Measurements from ENCODE around the gene RPL11. TPM values are rescaled to one million over a fixed set of nuclear protein-coding genes. Genes with fewer than 3 reads are reported as not detected.
"Not testable (repeated sequence)": the region's sequence is repeated elsewhere in the genome, so short reads cannot be mapped to it uniquely, and the experiment has no call there.

Gene RPL11
- total and polyA plus RNA-seq, 10 donors: 864 to 6,089 (median 1,132) TPM

DNA sequence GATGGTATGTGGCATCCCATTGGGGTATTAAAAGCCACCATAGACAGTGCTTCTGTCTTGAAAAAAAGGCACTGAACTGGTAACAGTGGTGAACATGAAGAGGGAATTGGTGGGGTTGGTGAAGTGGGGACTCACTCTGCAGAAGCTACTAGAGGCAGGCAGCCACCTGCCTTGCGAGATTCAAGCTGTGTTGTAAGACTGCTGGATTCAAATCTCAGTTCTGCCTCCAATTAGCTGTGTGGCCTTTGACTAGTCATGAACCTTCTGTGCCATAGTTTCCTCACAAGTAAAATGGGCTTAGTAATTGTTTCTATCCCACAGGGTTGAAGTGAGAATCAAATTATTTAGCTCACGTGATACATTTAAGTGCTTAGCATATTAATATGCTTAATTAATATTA lies 35.1 kb downstream of the RPL11 start:
- TF ChIP-seq, protein P1, sequence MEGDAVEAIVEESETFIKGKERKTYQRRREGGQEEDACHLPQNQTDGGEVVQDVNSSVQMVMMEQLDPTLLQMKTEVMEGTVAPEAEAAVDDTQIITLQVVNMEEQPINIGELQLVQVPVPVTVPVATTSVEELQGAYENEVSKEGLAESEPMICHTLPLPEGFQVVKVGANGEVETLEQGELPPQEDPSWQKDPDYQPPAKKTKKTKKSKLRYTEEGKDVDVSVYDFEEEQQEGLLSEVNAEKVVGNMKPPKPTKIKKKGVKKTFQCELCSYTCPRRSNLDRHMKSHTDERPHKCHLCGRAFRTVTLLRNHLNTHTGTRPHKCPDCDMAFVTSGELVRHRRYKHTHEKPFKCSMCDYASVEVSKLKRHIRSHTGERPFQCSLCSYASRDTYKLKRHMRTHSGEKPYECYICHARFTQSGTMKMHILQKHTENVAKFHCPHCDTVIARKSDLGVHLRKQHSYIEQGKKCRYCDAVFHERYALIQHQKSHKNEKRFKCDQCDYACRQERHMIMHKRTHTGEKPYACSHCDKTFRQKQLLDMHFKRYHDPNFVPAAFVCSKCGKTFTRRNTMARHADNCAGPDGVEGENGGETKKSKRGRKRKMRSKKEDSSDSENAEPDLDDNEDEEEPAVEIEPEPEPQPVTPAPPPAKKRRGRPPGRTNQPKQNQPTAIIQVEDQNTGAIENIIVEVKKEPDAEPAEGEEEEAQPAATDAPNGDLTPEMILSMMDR (IDR thresholded peaks at IDR 0.05 in 8 of 11, conservative IDR thresholded peaks at IDR 0.05 in 3 of 11): no peak
- TF ChIP-seq POLR2AphosphoS5 (IDR thresholded peaks at IDR 0.05): no peak
- TF ChIP-seq POLR2A (IDR thresholded peaks at IDR 0.05): no peak
- intact Hi-C loops (cut with DNase I; ENCODE audit: low total_unique reads): no loop called here
- Histone ChIP-seq H3K4me1 (peaks cover 0 to 82% (median 42%) of the 10 kb centered on the region in 6 donors), H3K4me3 (no peak overlapping the region), H3K9me3 (no peaks in the 10 kb centered on the region), H3K27ac (peak overlapping the region in 5 of 8 donors; percentile 37 to 87 (median 81)), H3K27me3 (replicated peaks in 1 of 7) (no peaks in the 10 kb centered on the region), H3K36me3 (no peaks in the 10 kb centered on the region)
- WGBS, 5 donors: 66 to 83% (median 73%) methylated on average over 2 of the region's 2 CpGs
- DNase-seq: peak; percentile 10

DNA sequence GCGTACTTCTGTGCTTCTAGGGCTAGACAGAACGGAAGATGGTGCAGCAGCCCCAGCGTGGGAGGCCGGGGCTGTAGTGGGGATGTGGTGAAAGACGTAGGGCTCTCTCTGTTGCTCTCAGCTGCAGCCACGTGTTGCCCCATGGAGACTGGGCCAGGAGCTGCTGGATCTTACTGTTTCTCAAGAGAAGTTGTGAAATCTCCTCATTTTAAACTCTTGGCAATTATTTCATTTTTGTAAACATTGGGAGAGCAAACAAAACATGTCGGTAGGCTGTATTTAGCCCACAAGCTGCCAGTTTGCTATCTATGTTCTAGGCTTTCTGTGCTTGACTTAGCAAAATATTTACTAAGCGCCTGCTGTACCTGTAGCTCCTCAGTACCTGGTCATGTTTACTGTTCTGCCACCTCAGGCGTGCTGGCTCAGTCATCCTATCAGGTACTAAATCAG lies 35.8 kb downstream of the RPL11 start:
- 51 to 69% (median 58%) methylated on average over 9 of the region's 9 CpGs for WGBS, 5 donors
- peak; percentile 80 for DNase-seq

DNA sequence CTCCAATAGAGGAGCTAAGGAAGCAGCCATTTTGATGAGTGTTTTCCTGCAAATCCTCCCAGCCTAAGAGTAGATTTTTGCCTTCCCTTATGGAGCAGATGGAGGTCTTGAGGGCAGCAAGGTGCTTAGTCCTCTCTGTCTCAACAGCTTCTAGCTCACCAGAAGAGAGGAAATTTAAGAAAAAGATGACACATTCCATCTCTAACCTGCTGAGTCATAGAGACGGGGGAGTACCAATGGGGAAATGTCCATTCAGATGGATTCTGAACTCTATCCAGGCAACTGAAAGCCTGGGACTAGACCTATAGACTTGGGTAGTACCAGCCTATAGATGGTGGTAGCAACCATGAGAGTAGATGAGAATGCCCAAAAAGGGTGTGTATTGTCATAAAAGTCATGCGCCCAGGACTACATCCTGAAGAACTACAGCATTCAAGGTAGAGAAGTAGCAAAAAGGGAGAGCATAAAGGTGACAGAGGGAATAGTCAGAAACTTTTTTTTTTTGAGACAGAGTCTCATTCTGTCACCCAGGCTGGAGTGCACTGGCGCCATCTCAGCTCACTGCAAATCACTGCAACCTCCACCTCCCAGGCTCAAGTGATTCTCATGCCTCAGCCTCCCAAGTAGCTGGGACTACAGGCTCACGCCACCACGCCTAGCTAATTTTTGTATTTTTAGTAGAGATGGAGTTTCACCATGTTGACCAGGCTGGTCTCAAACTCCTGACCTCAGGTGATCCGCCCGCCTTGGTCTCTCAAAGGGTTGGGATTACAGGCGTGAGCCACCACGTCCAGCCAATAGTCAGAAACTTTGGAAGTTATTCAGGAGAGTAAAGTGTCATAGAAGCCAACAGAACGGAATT lies 41.0 kb downstream of the RPL11 start:
- DNase-seq: peak; percentile 27
- no peak overlapping the region for H3K4me3 ChIP-seq
- H3K4me1 ChIP-seq: peaks cover 0 to 32% (median 17%) of the 10 kb centered on the region in 6 donors
- no peak overlapping the region for H3K27ac ChIP-seq
- TF ChIP-seq POLR2A (IDR thresholded peaks at IDR 0.05) (no peak), POLR2AphosphoS5 (IDR thresholded peaks at IDR 0.05) (no peak)
- TF ChIP-seq, protein P1 (IDR thresholded peaks at IDR 0.05 in 8 of 11, conservative IDR thresholded peaks at IDR 0.05 in 3 of 11): no peak
- no peaks in the 10 kb centered on the region for H3K9me3 ChIP-seq
- 89 to 96% (median 92%) methylated on average over 10 of the region's 10 CpGs for WGBS, 5 donors
- intact Hi-C loops (cut with DNase I; ENCODE audit: low total_unique reads): no loop called here
- no peaks in the 10 kb centered on the region for H3K27me3 ChIP-seq (replicated peaks in 1 of 7)
- H3K36me3 ChIP-seq: no peaks in the 10 kb centered on the region

More for the DNA sequence above, 35.8 kb downstream of the RPL11 start:
- no peak overlapping the region for H3K4me3 ChIP-seq
- no peaks in the 10 kb centered on the region for H3K36me3 ChIP-seq
- H3K4me1 ChIP-seq: peaks cover 0 to 76% (median 38%) of the 10 kb centered on the region in 6 donors
- intact Hi-C loops (cut with DNase I; ENCODE audit: low total_unique reads): no loop called here
- TF ChIP-seq POLR2AphosphoS5 (IDR thresholded peaks at IDR 0.05): peak in 1 of 3 donors; percentile 59
- TF ChIP-seq, protein P1 (IDR thresholded peaks at IDR 0.05 in 8 of 11, conservative IDR thresholded peaks at IDR 0.05 in 3 of 11): no peak
- peak overlapping the region in 6 of 8 donors; percentile 37 to 87 (median 70) for H3K27ac ChIP-seq
- no peaks in the 10 kb centered on the region for H3K27me3 ChIP-seq (replicated peaks in 1 of 7)
- no peaks in the 10 kb centered on the region for H3K9me3 ChIP-seq

DNA sequence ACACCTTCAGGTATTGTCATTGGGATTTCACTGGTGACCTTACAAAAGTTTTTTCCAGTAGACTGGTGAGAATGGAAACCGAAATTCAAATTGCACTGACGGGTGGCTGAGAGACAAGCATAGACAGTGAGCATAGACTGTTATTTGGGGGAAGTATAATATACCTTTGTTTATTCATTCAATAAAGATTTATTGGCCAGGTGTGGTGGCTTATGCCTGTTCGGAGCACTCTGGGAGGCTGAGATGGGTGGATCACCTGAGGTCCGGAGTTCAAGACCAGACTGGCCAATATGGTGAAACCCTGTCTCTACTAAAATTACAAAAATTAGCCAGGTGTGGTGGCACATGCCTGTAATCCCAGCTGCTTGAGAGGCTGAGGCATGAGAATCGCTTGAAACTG lies 41.7 kb downstream of the RPL11 start:
- H3K4me1 ChIP-seq: peaks cover 0 to 25% (median 10%) of the 10 kb centered on the region in 6 donors
- WGBS, 5 donors: 90 to 95% (median 94%) methylated on average over 5 of the region's 5 CpGs
- H3K36me3 ChIP-seq; intact Hi-C loops (cut with DNase I; ENCODE audit: low total_unique reads); H3K4me3 ChIP-seq; H3K27me3 ChIP-seq (replicated peaks in 1 of 7); H3K9me3 ChIP-seq; H3K27ac ChIP-seq: not testable (repeated sequence)
- peak; percentile 3 for DNase-seq
